GM18511 (cell line): ENCODE measurements around the gene POGK.
"Not testable (repeated sequence)": the region's sequence is repeated elsewhere in the genome, so short reads cannot be mapped to it uniquely, and the experiment has no call there.

ENCODE experiments used
- ATAC-seq: cut with Tn5 transposase; IDR thresholded peaks from one replicate; pipeline ENCODE4 v1.9.1; 2021; ENCODE audit warnings: mild to moderate bottlenecking, moderate library complexity; ENCODE audit not compliant: unreplicated experiment

The POGK gene, protein sequence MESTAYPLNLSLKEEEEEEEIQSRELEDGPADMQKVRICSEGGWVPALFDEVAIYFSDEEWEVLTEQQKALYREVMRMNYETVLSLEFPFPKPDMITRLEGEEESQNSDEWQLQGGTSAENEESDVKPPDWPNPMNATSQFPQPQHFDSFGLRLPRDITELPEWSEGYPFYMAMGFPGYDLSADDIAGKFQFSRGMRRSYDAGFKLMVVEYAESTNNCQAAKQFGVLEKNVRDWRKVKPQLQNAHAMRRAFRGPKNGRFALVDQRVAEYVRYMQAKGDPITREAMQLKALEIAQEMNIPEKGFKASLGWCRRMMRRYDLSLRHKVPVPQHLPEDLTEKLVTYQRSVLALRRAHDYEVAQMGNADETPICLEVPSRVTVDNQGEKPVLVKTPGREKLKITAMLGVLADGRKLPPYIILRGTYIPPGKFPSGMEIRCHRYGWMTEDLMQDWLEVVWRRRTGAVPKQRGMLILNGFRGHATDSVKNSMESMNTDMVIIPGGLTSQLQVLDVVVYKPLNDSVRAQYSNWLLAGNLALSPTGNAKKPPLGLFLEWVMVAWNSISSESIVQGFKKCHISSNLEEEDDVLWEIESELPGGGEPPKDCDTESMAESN

DNA sequence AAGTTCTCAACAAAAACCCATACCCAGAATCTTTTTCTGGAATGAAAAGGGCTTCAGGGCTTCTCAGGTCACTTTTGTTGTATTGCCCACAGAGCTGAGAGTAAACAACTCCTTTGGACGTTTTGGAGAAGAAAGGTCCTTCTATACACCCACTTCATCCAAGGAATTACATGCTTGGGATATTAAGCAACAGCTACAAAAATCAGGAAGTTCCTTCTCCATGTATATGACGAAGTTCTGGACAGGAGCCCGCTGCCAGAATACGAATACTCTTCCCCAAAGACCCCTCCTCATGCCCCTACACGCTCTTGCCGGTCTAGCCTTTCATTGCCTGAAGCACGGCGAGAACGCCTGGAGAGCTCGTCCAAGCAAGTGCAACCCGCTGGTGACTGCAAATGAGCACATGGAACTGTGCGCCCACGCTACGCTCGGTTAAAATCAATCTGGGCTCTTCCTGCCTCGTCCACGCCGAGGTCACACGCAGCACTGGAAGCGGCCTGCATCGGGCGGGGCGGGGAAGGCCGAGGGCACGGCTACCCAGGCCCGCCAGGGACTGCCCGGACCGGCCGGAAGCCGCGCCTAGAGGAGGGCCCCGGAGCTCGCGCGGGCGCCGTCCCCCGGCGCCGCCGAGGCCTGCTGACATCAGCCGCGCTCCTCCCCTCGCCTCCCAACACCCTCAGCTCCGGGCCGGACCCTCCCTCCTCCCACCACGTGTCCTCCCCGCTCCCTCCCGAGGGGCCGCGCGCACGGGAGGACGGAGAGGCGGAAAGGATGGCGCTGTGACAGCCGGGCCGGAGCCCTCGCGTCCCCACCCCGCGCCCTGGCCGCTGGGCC is at the start of gene POGK:
TSS of gene POGK (plus strand) at position 710 of the 834 bp plus-strand sequence. CDS start 1,482 bp downstream, outside the sequence.
- peak; percentile 96 for ATAC-seq

- no peak for ATAC-seq
These were observed 42.5 kb upstream of the POGK start for GRCh38 chr1:166796620-166797236.

GRCh38 chr1:166808952-166809351 is 30.3 kb upstream of the POGK start:
- no peak for ATAC-seq

DNA sequence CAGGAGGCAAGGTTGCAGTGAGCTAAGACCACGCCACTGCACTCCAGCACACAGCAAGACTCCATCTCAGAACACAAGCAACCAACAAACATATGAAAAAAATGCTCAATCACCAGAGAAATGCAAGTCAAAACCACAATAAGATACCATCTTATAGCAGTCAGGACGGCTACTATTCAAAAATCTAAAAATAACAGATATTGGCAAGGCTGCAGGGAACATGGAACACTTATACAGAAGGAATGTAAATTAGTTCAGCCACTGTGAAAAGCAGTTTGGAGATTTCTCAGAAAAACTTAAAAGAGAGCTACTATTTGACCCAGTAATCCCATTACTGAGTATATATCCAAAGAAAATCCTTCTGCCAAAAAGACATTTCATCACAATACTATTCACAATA is 27.6 kb upstream of the POGK start:
- ATAC-seq = no peak

DNA sequence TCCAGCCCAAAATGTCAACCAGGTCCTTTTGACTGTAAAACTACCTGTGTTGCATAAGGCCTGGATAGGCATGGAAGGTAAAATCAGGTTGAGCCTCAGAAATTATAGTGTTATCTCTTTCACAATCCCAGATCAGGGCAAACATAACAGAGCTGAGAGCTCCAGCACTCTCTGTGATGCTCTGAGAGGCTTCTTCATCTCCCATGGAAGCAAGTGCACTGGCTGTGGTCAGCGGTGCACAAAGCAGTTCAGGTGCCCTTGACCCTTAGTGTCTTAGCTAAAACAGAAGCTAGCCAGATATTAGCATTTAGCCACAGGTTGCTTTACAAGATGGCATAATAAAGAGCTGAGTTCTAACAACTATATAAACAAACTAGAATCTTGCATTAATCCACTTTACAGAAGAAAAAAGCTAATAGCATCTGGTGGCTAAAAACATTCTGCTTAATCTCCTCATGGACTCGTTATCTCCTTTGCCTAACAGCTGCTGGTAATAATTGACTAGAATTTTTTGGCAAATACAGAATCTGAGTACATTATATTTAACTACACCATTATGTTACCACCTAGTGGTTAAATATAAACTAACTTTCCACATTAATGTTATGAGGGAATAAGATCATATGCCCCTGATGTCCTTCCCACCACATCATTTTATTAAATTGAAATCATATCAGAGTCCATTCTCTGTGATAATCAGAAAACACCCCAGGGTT is 25.6 kb upstream of the POGK start:
- no peak for ATAC-seq

DNA sequence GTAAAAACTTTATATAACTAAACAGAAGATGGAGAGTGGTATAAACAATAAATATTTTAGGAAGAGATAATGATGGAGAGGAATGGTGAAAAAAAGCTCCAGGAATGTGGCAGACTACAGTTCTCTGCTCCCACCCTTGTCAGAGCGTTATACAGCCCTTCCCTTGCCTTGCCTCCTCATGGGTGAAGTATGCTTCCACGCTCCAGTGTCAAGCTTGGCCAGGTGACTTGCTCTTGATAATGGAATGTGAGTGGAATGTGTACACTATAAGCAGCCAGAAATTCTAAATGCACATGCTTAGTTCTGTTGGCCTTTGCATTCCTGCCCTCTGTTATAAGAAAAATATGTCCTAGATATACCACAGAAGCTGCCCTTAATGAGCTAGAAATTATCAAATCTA is 24.7 kb upstream of the POGK start:
- ATAC-seq = no peak

GRCh38 chr1:166819974-166820373 is 19.3 kb upstream of the POGK start:
- ATAC-seq = no peak

- ATAC-seq = no peak
These were observed 16.9 kb upstream of the POGK start for GRCh38 chr1:166822385-166822784.

DNA sequence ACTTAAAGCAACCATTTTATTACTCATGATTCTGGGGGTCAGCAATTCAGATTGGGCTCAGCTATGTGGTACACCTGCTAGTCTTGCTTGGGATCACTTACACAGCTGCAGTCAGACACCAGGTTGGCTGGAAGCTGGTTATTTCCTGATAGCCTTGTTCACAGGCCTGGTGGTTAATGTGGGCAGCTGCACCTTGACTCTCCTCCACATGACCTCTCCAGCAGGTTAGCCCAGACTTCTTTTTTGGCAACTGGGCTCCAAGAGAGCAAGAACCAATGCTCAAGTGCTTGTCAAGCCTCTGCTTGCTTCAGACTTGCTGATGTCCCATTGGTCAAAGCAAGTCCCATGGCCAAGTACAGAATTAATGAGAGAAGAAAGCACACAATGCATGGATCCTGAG is 11.8 kb upstream of the POGK start:
- ATAC-seq = no peak

GRCh38 chr1:166829762-166830161 is 9.5 kb upstream of the POGK start:
- not testable (repeated sequence) for ATAC-seq

GRCh38 chr1:166836733-166837132 is 2.5 kb upstream of the POGK start:
- ATAC-seq = no peak

DNA sequence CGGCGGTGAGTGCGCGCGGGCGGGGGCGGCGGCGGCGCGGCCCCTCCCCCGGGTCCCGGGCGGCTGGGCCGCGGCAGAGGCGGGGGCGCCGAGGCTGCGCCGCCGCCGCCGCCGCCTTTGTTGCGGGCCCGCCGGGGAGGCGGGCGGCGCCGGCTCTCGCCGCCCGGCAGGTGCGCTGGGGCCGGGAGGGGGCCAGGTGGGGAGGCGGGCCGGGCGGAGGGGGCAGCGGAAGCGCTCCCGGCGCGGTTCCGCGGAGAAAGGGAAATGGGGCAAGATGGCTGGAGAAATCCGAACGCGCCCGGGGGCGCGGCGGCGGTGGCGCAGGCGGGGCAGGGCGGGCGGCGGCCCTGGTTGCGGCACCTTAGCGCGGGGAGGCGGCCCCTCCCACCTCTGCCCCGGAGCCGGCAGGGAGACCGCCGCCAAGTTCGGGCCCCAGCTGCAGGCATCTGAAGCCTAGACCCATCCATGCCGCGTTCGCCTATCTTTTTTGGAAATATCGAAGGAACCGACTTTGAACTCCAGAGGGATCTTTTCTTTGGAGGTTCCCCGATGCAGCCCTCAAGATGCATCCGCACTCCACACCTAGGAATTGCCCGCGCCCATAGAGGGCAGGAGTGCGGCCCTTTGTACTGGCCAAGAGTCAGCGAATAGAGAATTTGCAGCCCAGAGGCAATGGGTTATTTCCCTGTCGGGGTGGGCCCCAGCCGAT is 479 bp downstream of the POGK start:
- peak; percentile 43 for ATAC-seq

DNA sequence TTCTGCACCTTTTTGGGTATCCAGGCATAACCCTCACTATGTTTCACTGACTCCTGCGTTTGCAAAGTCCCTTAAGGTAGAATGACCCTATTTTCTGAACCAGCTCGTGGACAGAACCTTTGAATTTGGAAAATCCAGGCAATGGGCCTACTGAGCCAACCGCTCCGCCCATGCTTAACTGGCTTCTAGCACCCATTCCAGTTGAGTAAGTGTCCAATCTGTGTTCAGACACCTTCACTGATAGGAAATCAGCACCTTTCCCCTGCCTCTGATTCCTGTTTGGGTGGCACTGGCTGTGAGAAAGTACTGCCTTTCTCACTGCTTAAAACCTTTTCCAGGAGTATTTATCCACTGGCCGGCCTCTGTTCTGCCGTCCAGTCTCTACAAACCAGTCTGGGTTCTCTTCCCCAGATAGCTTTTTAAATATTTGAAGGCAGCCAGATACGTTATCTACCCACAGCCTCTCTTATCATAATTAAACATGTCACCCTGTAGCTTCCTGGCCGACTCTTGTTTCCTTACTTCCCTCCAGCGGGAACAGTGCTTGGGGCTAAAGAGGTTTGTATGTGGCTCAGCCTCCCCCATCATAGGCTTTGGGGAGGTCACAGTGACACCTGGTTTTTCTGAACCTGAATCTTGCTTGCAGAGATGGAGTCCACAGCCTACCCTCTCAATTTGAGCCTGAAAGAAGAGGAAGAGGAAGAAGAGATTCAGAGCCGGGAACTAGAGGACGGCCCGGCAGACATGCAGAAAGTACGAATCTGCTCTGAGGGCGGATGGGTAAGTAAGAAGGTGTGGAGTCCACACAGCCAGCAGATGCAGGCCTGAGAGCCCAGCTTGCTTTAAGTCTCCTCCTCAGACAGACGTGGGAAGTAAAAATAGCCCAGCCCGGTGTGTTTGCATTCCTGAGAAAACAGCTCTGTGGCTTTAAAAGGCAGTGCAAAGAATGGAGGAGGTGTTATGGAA is 1.3 kb downstream of the POGK start:
- ATAC-seq = no peak

DNA sequence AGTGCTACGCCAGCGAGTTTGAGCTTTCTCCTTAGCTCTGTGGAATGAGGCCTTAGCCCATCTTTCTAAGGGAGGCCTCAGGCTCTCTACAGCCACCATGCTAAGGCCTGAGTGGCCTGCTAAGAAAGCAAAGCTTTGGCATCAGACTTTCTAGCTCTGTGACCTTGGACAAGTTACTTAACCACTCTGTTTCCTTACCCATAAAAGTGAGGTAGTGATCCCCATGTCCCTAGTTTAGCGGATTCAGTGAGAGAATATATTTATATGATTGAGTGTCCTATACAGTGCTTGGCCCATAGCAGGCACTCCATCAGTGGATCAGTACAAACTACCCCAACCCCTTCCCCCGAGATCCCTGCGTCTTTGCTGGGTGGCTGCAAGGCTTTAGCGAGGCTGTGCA is 4.0 kb downstream of the POGK start:
- ATAC-seq = no peak

- no peak for ATAC-seq
These were observed 4.7 kb downstream of the POGK start for GRCh38 chr1:166843769-166844596.

DNA sequence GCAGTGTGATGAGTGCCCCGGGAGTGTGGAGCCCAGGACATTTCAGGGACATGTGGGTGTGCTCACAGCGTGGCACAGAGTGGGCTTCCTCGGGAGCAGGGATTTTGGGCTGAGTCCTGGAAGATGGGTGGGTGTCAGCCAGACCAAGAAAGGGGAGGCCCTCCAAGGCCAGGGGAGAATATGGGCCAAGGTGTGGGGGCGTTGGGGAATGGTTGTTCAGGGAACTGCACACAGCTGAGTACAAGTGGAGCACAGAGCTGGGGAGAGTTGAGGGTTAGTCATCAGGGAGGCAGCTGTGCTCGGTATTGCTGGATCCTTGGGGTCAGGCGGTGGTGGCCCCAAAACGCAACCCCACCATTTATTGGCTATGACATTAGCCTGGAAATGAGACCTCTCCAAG is 5.5 kb downstream of the POGK start:
- no peak for ATAC-seq

- no peak for ATAC-seq
These were observed 8.9 kb downstream of the POGK start for GRCh38 chr1:166848193-166848592.

GRCh38 chr1:166849135-166849534 is 9.9 kb downstream of the POGK start:
- no peak for ATAC-seq
